Daoy (cell line): ENCODE results near the gene MCC. TPM values are rescaled to one million over a fixed set of nuclear protein-coding genes. Genes with fewer than 3 reads are reported as not detected.
A peak's percentile ranks its signal among the peaks of the same experiment; 100 is the strongest.
"Not testable (repeated sequence)": the region's sequence is repeated elsewhere in the genome, so short reads cannot be mapped to it uniquely, and the experiment has no call there.

Source experiments
- DNase-seq: peaks from one replicate; pipeline ENCODE4 v3.0.0-alpha.2; 2015; ENCODE audit warnings: low read depth
- total RNA-seq: library from RNA; depleted of rRNA; stranded (reverse); fragments of >200 nt; shearing (Covaris generic); gene quantifications from 2 replicates; pipeline ENCODE4 v1.2.3, GENCODE V29; 2014

MCC gene
- total RNA-seq, 1 experiment from 2014 or later: 11.8 TPM

GRCh38 chr5:113082547-113082905, 405.7 kb downstream of the MCC start:
- DNase-seq: no peak

GRCh38 chr5:113081881-113082546, 406.2 kb downstream of the MCC start:
- peak; percentile 80 for DNase-seq

- no peak for DNase-seq
These were observed 407.0 kb downstream of the MCC start for GRCh38 chr5:113081091-113081839.

DNA sequence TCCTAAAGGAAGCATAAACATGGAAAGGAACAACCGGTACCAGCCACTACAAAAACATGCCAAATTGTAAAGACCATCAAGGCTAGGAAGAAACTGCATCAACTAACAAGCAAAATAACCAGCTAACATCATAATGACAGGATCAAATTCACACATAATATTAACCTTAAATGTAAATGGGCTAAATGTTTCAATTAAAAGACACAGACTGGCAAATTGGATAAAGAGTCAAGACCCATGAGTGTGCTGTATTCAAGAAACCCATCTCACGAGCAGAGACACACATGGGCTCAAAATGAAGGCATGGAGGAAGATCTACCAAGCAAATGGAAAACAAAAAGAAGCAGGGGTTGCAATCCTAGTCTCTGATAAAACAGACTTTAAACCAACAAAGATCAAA, 411.6 kb downstream of the MCC start:
- not testable (repeated sequence) for DNase-seq

GRCh38 chr5:113075019-113075418, 413.2 kb downstream of the MCC start:
- no peak for DNase-seq

GRCh38 chr5:113073629-113074034, 414.6 kb downstream of the MCC start:
- not testable (repeated sequence) for DNase-seq

GRCh38 chr5:113071401-113071800, 416.9 kb downstream of the MCC start:
- DNase-seq: no peak

DNA sequence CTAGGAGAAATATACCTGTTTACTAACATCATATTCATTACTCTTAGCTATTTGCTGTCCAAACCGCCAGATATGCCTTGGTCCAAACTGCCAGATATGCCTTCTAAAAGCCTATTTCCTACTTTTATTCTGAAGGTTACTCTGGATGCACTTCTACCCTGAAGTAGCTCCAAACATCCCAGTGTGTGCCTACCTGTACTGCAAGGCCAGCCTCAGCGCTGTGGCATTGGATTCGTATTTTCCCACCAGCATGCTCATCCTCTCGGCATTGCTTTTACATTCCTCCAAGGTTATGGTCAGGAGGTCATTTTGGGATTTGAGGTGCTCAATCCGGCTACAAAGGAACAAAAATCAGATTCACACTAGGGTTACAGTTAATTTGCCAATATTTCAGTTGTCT, 417.4 kb downstream of the MCC start:
- DNase-seq: no peak

DNA sequence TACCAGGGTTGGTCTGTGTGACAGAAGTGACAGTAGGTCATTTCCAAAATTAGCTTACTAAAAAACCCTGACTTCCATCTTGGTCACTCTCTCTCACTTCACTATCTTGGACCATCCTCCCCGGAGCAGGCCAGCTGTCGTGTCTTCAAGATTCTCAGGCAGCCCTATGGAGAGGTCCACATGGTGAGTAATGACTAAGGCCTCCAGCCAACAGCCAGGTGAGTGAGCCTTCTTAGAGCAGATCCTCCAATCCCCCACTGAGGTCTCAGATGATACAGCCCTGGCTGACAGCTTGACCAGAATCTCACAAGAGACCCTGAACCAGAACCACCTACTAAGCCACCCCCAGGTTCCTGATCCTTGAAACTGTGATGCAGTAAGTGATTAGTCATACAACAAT, 419.7 kb downstream of the MCC start:
- DNase-seq: no peak

DNA sequence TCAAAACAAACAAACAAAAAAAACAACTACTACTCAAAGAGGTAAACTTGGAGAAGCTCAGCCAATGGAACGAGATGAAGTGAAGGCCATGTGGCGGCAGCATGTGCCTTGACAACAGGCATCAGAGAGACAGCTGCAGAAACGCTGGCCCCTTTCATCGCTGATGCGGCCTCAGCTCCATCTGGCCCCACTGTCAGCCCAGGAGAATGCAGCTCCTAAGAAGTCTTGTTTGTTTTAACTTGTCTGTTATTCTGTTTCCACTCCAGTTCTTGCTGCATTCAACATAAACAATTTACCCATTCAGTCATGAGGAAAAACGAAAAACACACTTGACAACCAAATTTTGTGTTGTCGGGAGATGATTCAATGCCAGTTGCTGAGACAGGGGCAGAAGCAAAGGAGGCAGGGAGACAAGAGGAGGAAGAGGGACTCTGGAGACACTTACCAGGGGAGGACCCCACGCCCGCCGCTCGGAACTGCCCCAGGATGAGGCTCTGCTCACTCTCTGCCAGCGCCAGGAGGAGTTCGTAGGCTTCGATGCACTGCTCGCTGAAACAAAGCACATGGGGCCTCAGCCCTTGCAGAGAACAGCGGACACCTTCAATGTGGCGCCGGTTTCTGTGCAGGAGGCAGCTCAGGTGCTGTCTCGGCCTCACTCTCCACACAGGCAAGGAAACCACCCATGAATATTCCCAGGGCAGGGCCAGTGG, 420.5 kb downstream of the MCC start:
- DNase-seq: no peak

DNA sequence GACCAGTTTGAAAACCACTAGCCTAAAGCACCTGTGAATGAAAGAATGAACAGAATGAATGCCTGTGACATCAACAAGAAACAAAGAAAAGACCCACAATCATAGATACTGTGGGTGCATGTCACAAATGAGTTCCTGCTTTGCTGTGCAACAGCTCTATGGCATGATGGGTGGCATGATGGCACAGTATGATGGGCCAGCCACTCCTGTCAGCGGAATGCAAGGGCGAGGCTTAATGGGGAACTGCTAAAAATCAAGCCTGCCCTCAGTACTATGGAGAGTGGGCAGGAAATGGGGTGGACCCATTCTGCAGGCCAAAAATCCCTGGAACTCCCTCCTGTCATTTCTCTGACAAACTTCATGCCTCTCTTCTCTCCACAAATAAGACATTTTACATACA, 422.6 kb downstream of the MCC start:
- no peak for DNase-seq

DNA sequence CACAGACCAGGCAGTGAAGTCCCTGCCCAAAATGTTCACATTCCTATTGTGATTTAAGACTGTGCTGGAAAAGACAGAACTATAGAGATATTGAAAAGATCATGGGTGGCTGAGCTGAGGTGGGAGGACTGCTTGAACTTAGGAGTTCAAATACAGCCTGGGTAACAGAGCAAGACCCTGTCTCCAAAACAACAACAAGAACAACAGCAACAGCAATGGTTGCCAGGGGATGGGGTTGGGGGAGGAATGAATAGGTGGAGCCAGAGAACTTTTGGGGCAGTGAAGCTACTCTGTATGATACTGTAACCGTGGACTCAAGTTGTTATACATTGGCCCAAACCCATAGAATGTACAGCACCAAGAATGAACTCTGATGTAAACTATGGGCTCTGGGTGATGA, 423.4 kb downstream of the MCC start:
- DNase-seq: no peak

DNA sequence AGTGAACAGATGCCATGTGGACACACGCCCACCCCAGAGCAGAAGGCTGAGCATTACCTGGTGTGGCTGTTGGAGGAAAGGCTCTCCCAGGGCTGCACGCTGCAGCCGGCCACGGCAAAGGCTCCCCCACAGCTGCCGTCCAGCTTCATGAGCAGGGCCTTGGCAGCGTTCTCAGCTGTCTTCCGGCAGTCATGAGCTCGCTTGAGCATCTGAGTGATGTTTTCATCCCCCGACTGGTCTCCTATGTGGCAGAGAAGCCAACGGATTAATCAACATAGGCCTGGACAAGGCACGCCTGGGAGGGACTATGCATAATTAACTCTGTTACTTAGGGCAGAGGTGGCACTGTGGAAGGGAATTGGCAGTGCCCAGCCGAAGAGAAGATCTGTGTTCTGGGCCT, 424.3 kb downstream of the MCC start:
- no peak for DNase-seq

- no peak for DNase-seq
These were observed 425.3 kb downstream of the MCC start for GRCh38 chr5:113062869-113063508.

GRCh38 chr5:113061846-113062780, 426.1 kb downstream of the MCC start:
- DNase-seq: peak; percentile 65

GRCh38 chr5:113060408-113061025, 427.7 kb downstream of the MCC start:
- no peak for DNase-seq

DNA sequence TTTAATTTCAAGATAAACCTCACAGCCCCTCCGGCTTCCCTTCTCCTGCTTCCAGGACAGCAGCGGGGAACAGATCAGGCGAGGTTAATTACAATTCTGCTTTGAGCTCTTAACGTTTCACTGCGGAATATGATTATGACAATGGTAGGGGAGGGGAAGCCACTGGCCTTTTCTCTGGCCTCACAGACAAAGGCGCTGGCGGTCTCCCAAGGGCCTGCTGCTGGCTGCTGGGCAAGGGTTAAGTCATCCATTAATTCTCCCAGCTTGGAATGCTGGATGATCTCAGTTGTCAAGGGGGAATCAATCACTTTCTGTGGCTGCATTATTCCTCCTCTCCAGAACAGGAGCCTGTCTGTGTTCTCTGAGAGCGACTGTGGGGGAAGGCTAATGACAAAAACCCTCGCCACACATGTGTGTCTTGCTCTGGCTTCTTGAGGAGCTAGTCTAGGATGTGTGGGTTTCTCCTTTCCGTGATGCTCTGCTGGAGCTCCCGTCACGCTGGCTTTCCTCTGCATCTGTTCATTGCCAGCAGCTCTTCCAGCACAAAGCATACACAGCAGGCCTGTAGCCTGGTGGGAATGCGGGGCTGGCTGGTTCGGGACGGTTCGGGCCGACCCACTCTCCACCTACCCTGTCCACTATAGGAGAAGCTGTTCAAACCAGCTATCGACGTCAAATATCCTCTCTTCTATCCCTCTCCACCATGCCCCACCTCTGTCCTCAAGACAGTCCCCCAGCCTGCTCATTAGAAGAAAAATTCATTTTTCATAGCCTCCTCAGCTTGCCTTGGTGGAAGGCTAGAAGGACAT, 428.8 kb downstream of the MCC start:
- peak; percentile 87 for DNase-seq

GRCh38 chr5:113058706-113059226, 429.5 kb downstream of the MCC start:
- DNase-seq: no peak

DNA sequence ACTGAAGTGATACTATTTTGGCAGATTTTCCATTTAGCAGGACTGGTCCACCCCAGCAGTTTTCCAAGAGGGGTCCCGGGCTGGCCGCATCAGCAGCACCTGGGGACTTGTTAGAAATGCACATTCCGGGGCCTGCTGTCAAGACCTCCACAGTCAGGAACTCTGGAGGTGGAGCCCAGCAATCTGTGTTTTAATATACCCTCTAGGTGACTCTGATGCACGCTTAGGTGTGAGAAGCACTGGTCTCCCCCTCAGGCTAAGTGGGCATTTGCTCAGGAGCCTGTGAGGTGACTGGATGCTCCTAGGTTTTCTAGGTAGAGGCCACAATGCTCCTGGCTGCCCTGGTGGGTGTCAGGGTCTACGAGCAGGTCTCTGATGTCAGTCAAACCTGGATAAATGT, 430.0 kb downstream of the MCC start:
- no peak for DNase-seq

- no peak for DNase-seq
These were observed 430.7 kb downstream of the MCC start for GRCh38 chr5:113057557-113057984.
